H9 (cell line): ENCODE measurements around the gene GAS6. TPM values are rescaled to one million over a fixed set of nuclear protein-coding genes. Genes with fewer than 3 reads are reported as not detected.

Experiments used
- DNase-seq: peaks from one replicate; pipeline ENCODE4 v3.0.0-alpha.2; 2017
- H2AFZ ChIP-seq: one replicate; pipeline ENCODE4 v1.6.1; 2013; ENCODE audit warnings: mild to moderate bottlenecking, low read length, control low read depth, moderate library complexity
- H2AK5ac ChIP-seq: 2 replicates; pipeline ENCODE4 v1.6.1; 2013; ENCODE audit warnings: low read length, control low read depth, mixed read lengths; ENCODE audit not compliant: insufficient read length
- H2BK120ac ChIP-seq: one replicate; pipeline ENCODE4 v1.6.1; 2013; ENCODE audit warnings: low read depth, mild to moderate bottlenecking, low read length, control low read depth, inconsistent platforms; ENCODE audit not compliant: poor library complexity, severe bottlenecking
- H2BK12ac ChIP-seq: 2 replicates; pipeline ENCODE4 v1.6.1; 2013; ENCODE audit warnings: low read length, control low read depth, mixed read lengths, low read depth; ENCODE audit not compliant: insufficient read length
- H2BK15ac ChIP-seq: 2 replicates; pipeline ENCODE4 v1.6.1; 2013; ENCODE audit warnings: low read depth, low read length, control low read depth
- H2BK20ac ChIP-seq: one replicate; pipeline ENCODE4 v1.6.1; 2013; ENCODE audit warnings: low read depth, mild to moderate bottlenecking, low read length, control low read depth, inconsistent platforms; ENCODE audit not compliant: poor library complexity, severe bottlenecking
- H2BK5ac ChIP-seq: 2 replicates; pipeline ENCODE4 v1.6.1; 2013; ENCODE audit warnings: low read length, control low read depth, mixed read lengths; ENCODE audit not compliant: insufficient read length
- H3K14ac ChIP-seq: 2 replicates; pipeline ENCODE4 v1.6.1; 2013; ENCODE audit warnings: low read length, control low read depth; ENCODE audit not compliant: insufficient read depth
- H3K18ac ChIP-seq: 2 replicates; pipeline ENCODE4 v1.6.1; 2013; ENCODE audit warnings: low read depth, mild to moderate bottlenecking, mixed read lengths, low read length, control low read depth; ENCODE audit not compliant: insufficient read length
- H3K23ac ChIP-seq: 2 replicates; pipeline ENCODE4 v1.6.1; 2013; ENCODE audit warnings: low read length, control low read depth, mixed read lengths, low read depth; ENCODE audit not compliant: insufficient read length
- H3K23me2 ChIP-seq: 2 replicates; pipeline ENCODE4 v1.6.1; 2013; ENCODE audit warnings: low read depth, mild to moderate bottlenecking, mixed read lengths, low read length, control low read depth; ENCODE audit not compliant: insufficient read length, poor library complexity, severe bottlenecking
- H3K27ac ChIP-seq: 2 replicates; pipeline ENCODE4 v1.5.1; 2013; ENCODE audit warnings: low read length, control low read depth, mixed read lengths, low read depth; ENCODE audit not compliant: insufficient read length
- H3K27me3 ChIP-seq: 2 replicates; pipeline ENCODE4 v1.6.1; 2013; ENCODE audit warnings: low read length, control low read depth, inconsistent platforms; ENCODE audit not compliant: insufficient read depth
- H3K4ac ChIP-seq: 2 replicates; pipeline ENCODE4 v1.6.1; 2013; ENCODE audit warnings: low read depth, mild to moderate bottlenecking, control low read depth, inconsistent platforms, low read length, moderate library complexity
- H3K4me1 ChIP-seq: 2 replicates; pipeline ENCODE4 v1.6.1; 2013; ENCODE audit warnings: low read length, control low read depth, inconsistent platforms; ENCODE audit not compliant: insufficient read depth
- H3K4me2 ChIP-seq: 2 replicates; pipeline ENCODE4 v1.6.1; 2013; ENCODE audit warnings: low read length, control low read depth, mixed read lengths; ENCODE audit not compliant: insufficient read length, insufficient read depth
- H3K56ac ChIP-seq: 2 replicates; pipeline ENCODE4 v1.6.1; 2013; ENCODE audit warnings: low read depth, mild to moderate bottlenecking, mixed read lengths, low read length, control low read depth; ENCODE audit not compliant: insufficient read length
- H3K79me1 ChIP-seq: 2 replicates; pipeline ENCODE4 v1.6.1; 2013; ENCODE audit warnings: low read depth, mild to moderate bottlenecking, moderate library complexity, low read length, control low read depth, inconsistent platforms; ENCODE audit not compliant: insufficient read depth, poor library complexity, severe bottlenecking
- H3K79me2 ChIP-seq: 2 replicates; pipeline ENCODE4 v1.6.1; 2013; ENCODE audit warnings: low read length, control low read depth, inconsistent platforms; ENCODE audit not compliant: insufficient read depth
- H3K9ac ChIP-seq: 2 replicates; pipeline ENCODE4 v1.6.1; 2013; ENCODE audit warnings: low read length, control low read depth, mixed read lengths; ENCODE audit not compliant: insufficient read length; ENCODE audit errors: extremely low read depth
- H3K9me3 ChIP-seq: one replicate; pipeline ENCODE4 v1.6.1; 2013; ENCODE audit warnings: low read depth, low read length, inconsistent platforms; ENCODE audit not compliant: control insufficient read depth
- H3T11ph ChIP-seq: one replicate; pipeline ENCODE4 v1.6.1; 2013; ENCODE audit warnings: mild to moderate bottlenecking, low read length, control low read depth, inconsistent platforms
- H4K20me1 ChIP-seq: one replicate; pipeline ENCODE4 v1.6.1; 2013; ENCODE audit not compliant: control insufficient read depth, insufficient read length, insufficient read depth
- H4K5ac ChIP-seq: 2 replicates; pipeline ENCODE4 v1.6.1; 2013; ENCODE audit warnings: low read depth, mild to moderate bottlenecking, mixed read lengths, low read length, control low read depth; ENCODE audit not compliant: insufficient read length
- H4K8ac ChIP-seq: replicated peaks from 2 replicates; pipeline ENCODE4 v1.6.1; 2013; ENCODE audit warnings: low read length, control low read depth, mixed read lengths, low read depth; ENCODE audit not compliant: insufficient read length
- H4K91ac ChIP-seq: 2 replicates; pipeline ENCODE4 v1.6.1; 2013; ENCODE audit warnings: low read depth, mild to moderate bottlenecking, moderate library complexity, mixed read lengths, low read length, control low read depth; ENCODE audit not compliant: insufficient read length
- H3K27ac Mint-ChIP-seq, 3 experiments: 2 replicates in 2 of 3; 3 replicates in 1 of 3; pipeline ENCODE4 v1.8.0; 2020 to 2021; ENCODE audit warnings: mixed read lengths in 3 of 3, mild to moderate bottlenecking in 1 of 3, moderate library complexity in 1 of 3
- H3K27me3 Mint-ChIP-seq: 2 replicates; pipeline ENCODE4 v1.8.0; 2021; ENCODE audit warnings: low read depth, mild to moderate bottlenecking, moderate library complexity, mixed read lengths
- H3K36me3 Mint-ChIP-seq, 3 experiments: 2 replicates in 2 of 3; 3 replicates in 1 of 3; pipeline ENCODE4 v1.8.0; 2020 to 2021; ENCODE audit warnings: low read depth in 3 of 3, mixed read lengths in 3 of 3; ENCODE audit not compliant: insufficient read depth in 1 of 3
- H3K4me1 Mint-ChIP-seq, 2 experiments: 2 replicates each; pipeline ENCODE4 v1.8.0; 2020; ENCODE audit warnings: mixed read lengths in 2 of 2
- H3K4me3 Mint-ChIP-seq, 2 experiments: 2 replicates in 1 of 2; 3 replicates in 1 of 2; pipeline ENCODE4 v1.8.0; 2020 to 2021; ENCODE audit warnings: mild to moderate bottlenecking in 2 of 2, mixed read lengths in 2 of 2, moderate library complexity in 1 of 2
- H3K9me3 Mint-ChIP-seq, 2 experiments: 2 replicates in 1 of 2; 3 replicates in 1 of 2; pipeline ENCODE4 v1.8.0; 2020; ENCODE audit warnings: mild to moderate bottlenecking in 2 of 2, mixed read lengths in 2 of 2, moderate library complexity in 1 of 2
- CTCF ChIP-seq: fragments of 200-600 bp; sonication (generic); conservative IDR thresholded peaks from 3 replicates; pipeline ENCODE4 v1.8.0; 2021; ENCODE audit warnings: antibody characterized with exemption, mild to moderate bottlenecking
- WGBS: extraction: QIAGEN DNeasy Blood & Tissue Kit; methylation state at CpG from one replicate; pipeline ENCODE4 v1.1.7; 2013; ENCODE audit warnings: missing lambda C conversion rate, low lambda C conversion rate, mixed read lengths; ENCODE audit not compliant: insufficient read length; ENCODE audit errors: extremely low coverage; 5-methylcytosine and 5-hydroxymethylcytosine counted together
- total RNA-seq: library from RNA; stranded (reverse); gene quantifications from 2 replicates; pipeline ENCODE4 v1.2.1, GENCODE V29; 2021

Gene GAS6
- total RNA-seq, 1 experiment from 2014 or later, result 20.5 TPM

- no peak overlapping the region for H2BK120ac ChIP-seq
- H3K18ac ChIP-seq, result no peak overlapping the region
- H3K79me2 ChIP-seq, result no peaks in the 10 kb centered on the region
- H3K27me3 Mint-ChIP-seq, result no peaks in the 10 kb centered on the region
- no peak overlapping the region for H2BK20ac ChIP-seq
- no CpG with 5 or more reads among the region's 1 CpG for WGBS
- H2BK12ac ChIP-seq, result no peak overlapping the region
- no peak overlapping the region for H3K27ac Mint-ChIP-seq
- no peaks in the 10 kb centered on the region; the same call in 1 of the 2 replicates for H3K4me1 ChIP-seq
- no peaks in the 10 kb centered on the region for H4K20me1 ChIP-seq
- no peak overlapping the region for H2BK15ac ChIP-seq
- peaks cover 14 to 23% of the 10 kb centered on the region in 2 experiments for H3K4me1 Mint-ChIP-seq
- no peak for DNase-seq
- H3K56ac ChIP-seq, result no peak overlapping the region
- no peak overlapping the region for H3K23ac ChIP-seq
- no peak overlapping the region for H3K27ac ChIP-seq
- no peak overlapping the region for H4K5ac ChIP-seq
- H3K23me2 ChIP-seq, result no peaks in the 10 kb centered on the region
- H3K14ac ChIP-seq, result no peak overlapping the region
- no peak overlapping the region for H3K9ac ChIP-seq
- H3K4ac ChIP-seq, result no peak overlapping the region
- TF ChIP-seq CTCF, result no peak
- no peak overlapping the region for H3K4me3 Mint-ChIP-seq
- no peak overlapping the region for H2BK5ac ChIP-seq
- H3K9me3 Mint-ChIP-seq, result no peaks in the 10 kb centered on the region
- H3K9me3 ChIP-seq, result no peaks in the 10 kb centered on the region
- no peaks in the 10 kb centered on the region for H3K27me3 ChIP-seq
- no peak overlapping the region for H3K4me2 ChIP-seq
- no peak overlapping the region for H2AFZ ChIP-seq
- H4K91ac ChIP-seq, result no peak overlapping the region
- H4K8ac ChIP-seq, result no peak overlapping the region
- H3T11ph ChIP-seq, result no peak overlapping the region
- H2AK5ac ChIP-seq, result no peak overlapping the region
- H3K79me1 ChIP-seq, result no peaks in the 10 kb centered on the region
- peaks cover 0 to 1% (median 0%) of the 10 kb centered on the region in 3 experiments; a peak in 2 of 7 replicates for H3K36me3 Mint-ChIP-seq
These were observed 12.4 kb downstream of the GAS6 start for GRCh38 chr13:113851480-113851803.
